K562 (cell line): ENCODE data around the gene DIS3L2. TPM values are rescaled to one million over a fixed set of nuclear protein-coding genes. Genes with fewer than 3 reads are reported as not detected.

Experiments used
- ATAC-seq: fragments of 200-7000 bp; cut with Tn5 transposase; 3 replicates; pipeline ENCODE4 v1.9.1; 2020; ENCODE audit warnings: moderate library complexity
- BruUV-seq: library from RNA; stranded (reverse); fragments of 400-500 nt; replicated peaks from 2 replicates; lab custom pipeline; 2021; lab: Mats Ljungman, UMichigan
- CTCF ChIA-PET: fragments of 300-600 bp; formaldehyde crosslinking; extraction: SDS; loops from one replicate; lab custom pipeline; 2021; ENCODE audit warnings: low intra/inter-chr PET ratio; lab: Yijun Ruan, JAX
- POLR2A ChIA-PET: fragments of 300-600, 350-650 bp; sonication (Branson Sonifier 250); formaldehyde crosslinking; extraction: SDS; loops from one replicate; lab custom pipeline; 2021; ENCODE audit warnings: antibody characterized with exemption, inconsistent platforms; lab: Yijun Ruan, JAX
- DNase-seq, 4 experiments: peaks; one replicate each; pipeline versions ENCODE4 v3.0.0 to v3.0.0-alpha.2; 2011 to 2018; ENCODE audit warnings: low spot score in 3 of 4, mixed read lengths in 3 of 4; ENCODE audit errors: extremely low read depth in 1 of 4
- FAIRE-seq: peaks from 2 replicates; lab custom pipeline; 2011; peaks lifted over from hg19 to GRCh38; lab: Jason Lieb, UNC
- H2AFZ ChIP-seq: 2 replicates; pipeline ENCODE4 v1.6.0; 2011; ENCODE audit warnings: low read depth, low read length, control low read depth, inconsistent platforms
- H3K27ac ChIP-seq: fragments of 200-600 bp; 3 replicates; pipeline ENCODE4 v1.8.0; 2011; ENCODE audit warnings: low read depth, mild to moderate bottlenecking, control low read depth, inconsistent platforms, low read length, moderate library complexity, mixed read lengths; ENCODE audit errors: extremely low read depth
- H3K27me3 ChIP-seq, 2 experiments: fragments of 300-600 bp in 1 of 2; 2 replicates in 1 of 2; 3 replicates in 1 of 2; pipeline versions ENCODE4 v1.6.0 to v1.8.0; 2011; ENCODE audit warnings: inconsistent platforms in 2 of 2, low read length in 2 of 2, mild to moderate bottlenecking in 1 of 2, mixed read lengths in 1 of 2, moderate library complexity in 1 of 2; ENCODE audit not compliant: control insufficient read depth in 2 of 2, insufficient read depth in 2 of 2
- H3K36me3 ChIP-seq: fragments of 300-600 bp; 3 replicates; pipeline ENCODE4 v1.8.0; 2011; ENCODE audit warnings: mild to moderate bottlenecking, low read length, inconsistent platforms; ENCODE audit not compliant: control insufficient read depth, insufficient read depth
- H3K4me1 ChIP-seq, 2 experiments: fragments of 200-600 bp in 1 of 2; replicated peaks in 1 of 2; 2 replicates in 1 of 2; 3 replicates in 1 of 2; pipeline versions ENCODE4 v1.5.1 to v1.8.0; 2011; ENCODE audit warnings: inconsistent platforms in 2 of 2, low read length in 2 of 2, mild to moderate bottlenecking in 1 of 2, mixed read lengths in 1 of 2, moderate library complexity in 1 of 2; ENCODE audit not compliant: control insufficient read depth in 2 of 2, insufficient read depth in 2 of 2
- H3K4me2 ChIP-seq: 2 replicates; pipeline ENCODE4 v1.6.1; 2011; ENCODE audit warnings: low read length, control low read depth, inconsistent platforms, mixed read lengths; ENCODE audit not compliant: insufficient read depth
- H3K4me3 ChIP-seq: fragments of 200-600 bp; sonication (generic), shearing (Covaris generic); 2 replicates; pipeline ENCODE4 v1.5.1; 2016; ENCODE audit warnings: control low read depth, inconsistent platforms
- H3K79me2 ChIP-seq: fragments of 200-600 bp; 3 replicates; pipeline ENCODE4 v1.8.0; 2011; ENCODE audit warnings: low read length, inconsistent platforms; ENCODE audit not compliant: control insufficient read depth, insufficient read depth
- H3K9ac ChIP-seq, 2 experiments: 2 replicates each; pipeline versions ENCODE4 v1.6.0 to v1.6.1; 2011; ENCODE audit warnings: low read depth in 2 of 2, low read length in 2 of 2, control low read depth in 1 of 2, inconsistent platforms in 1 of 2, mild to moderate bottlenecking in 1 of 2, mixed read lengths in 1 of 2; ENCODE audit not compliant: insufficient read depth in 1 of 2
- H3K9me1 ChIP-seq: one replicate; pipeline ENCODE4 v1.6.0; 2011; ENCODE audit warnings: inconsistent platforms, mild to moderate bottlenecking, low read length, moderate library complexity; ENCODE audit not compliant: control insufficient read depth, insufficient read depth
- H3K9me3 ChIP-seq: replicated peaks from 2 replicates; pipeline ENCODE4 v1.5.1; 2011; ENCODE audit warnings: low read depth, low read length, inconsistent platforms; ENCODE audit not compliant: control insufficient read depth, insufficient read depth
- H4K20me1 ChIP-seq: replicated peaks from 2 replicates; pipeline ENCODE4 v1.6.1; 2011; ENCODE audit warnings: low read length, inconsistent platforms, mixed read lengths; ENCODE audit not compliant: control insufficient read depth, insufficient read depth
- CBX1 ChIP-seq: sonication (generic); IDR thresholded peaks from 2 replicates; pipeline ENCODE4 v1.6.1; 2016; ENCODE audit warnings: antibody characterized with exemption, low read depth, mild to moderate bottlenecking
- FOXA3 ChIP-seq, 2 experiments: fragments of 450-650 bp in 1 of 2; sonication (generic) in 1 of 2; formaldehyde crosslinking; IDR thresholded peaks in 1 of 2; conservative IDR thresholded peaks in 1 of 2; 2 replicates each; pipeline versions ENCODE4 v1.4.0 to v1.8.0; 2020 to 2022; ENCODE audit warnings: mild to moderate bottlenecking in 2 of 2, missing genetic modification reagents in 1 of 2
- HMGN3 ChIP-seq: IDR thresholded peaks from 2 replicates; pipeline ENCODE4 v1.6.1; 2011; ENCODE audit warnings: borderline replicate concordance, low read depth, mild to moderate bottlenecking, mixed read lengths, low read length; ENCODE audit not compliant: insufficient read length; ENCODE audit errors: extremely low read depth
- NFE2 ChIP-seq: IDR thresholded peaks from 2 replicates; pipeline ENCODE4 v1.6.1; 2014; ENCODE audit warnings: antibody characterized with exemption, low read depth
- STAT6 ChIP-seq: sonication (generic); formaldehyde crosslinking; IDR thresholded peaks from 2 replicates; pipeline ENCODE4 v1.8.1; 2023; ENCODE audit warnings: mild to moderate bottlenecking, missing genetic modification reagents
- TAF15 ChIP-seq: fragments of 200-400 bp; formaldehyde crosslinking; IDR thresholded peaks from 2 replicates; pipeline ENCODE4 v1.6.1; 2017; ENCODE audit warnings: mild to moderate bottlenecking, low read depth, low read length, moderate library complexity
- ZNF41 ChIP-seq: fragments of 250-450 bp; sonication (Bioruptor Pico); conservative IDR thresholded peaks from 2 replicates; pipeline ENCODE4 v1.4.0; 2020; ENCODE audit warnings: mild to moderate bottlenecking
- ZNF589 ChIP-seq: fragments of 200-800 bp; sonication (Bioruptor generic); IDR thresholded peaks from 2 replicates; pipeline ENCODE4 v1.6.1; 2016; ENCODE audit warnings: low read depth, missing genetic modification characterization, missing compliant biosample characterization
- WGBS: fragments of 100-300 bp; shearing (Covaris generic); methylation state at CpG from one replicate; pipeline ENCODE4 v1.1.6; 2016; ENCODE audit warnings: low coverage, mixed read lengths; ENCODE audit not compliant: insufficient coverage; ENCODE audit errors: missing lambda C conversion rate; 5-methylcytosine and 5-hydroxymethylcytosine counted together
- in situ Hi-C: fragments of 300-500 bp; cut with MboI; formaldehyde crosslinking; loops from 4 replicates; pipeline ENCODE4 v1.15.0; 2018; ENCODE audit warnings: inconsistent platforms, mixed read lengths
- intact Hi-C: fragments of 100-400 bp; cut with micrococcal nuclease; formaldehyde crosslinking; loops from 2 replicates; pipeline ENCODE4 v1.14.2; 2022
- polyA plus RNA-seq, 8 experiments: library from polyadenylated mRNA; depleted of rRNA in 4 of 8; stranded (reverse) in 5 of 8; unstranded in 3 of 8; fragments of >200 nt; fragmentation: Nextera tagmentation in 2 of 8; fragmentation: Illumina TruSeq in 1 of 8; extraction: Ambion mirVana in 2 of 8; extraction: Trizol in 1 of 8; gene quantifications; 2 replicates each; pipeline versions ENCODE4 v1.2.1 to v1.2.3, GENCODE V29; 2011 to 2014; ENCODE audit warnings: inconsistent platforms in 1 of 8, missing spikeins in 1 of 8
- total RNA-seq, 7 experiments: library from RNA; depleted of rRNA in 6 of 7; stranded (reverse); fragments of >200 nt in 6 of 7; fragmentation: Illumina TruSeq in 2 of 7; extraction: Trizol in 2 of 7; gene quantifications; 2 replicates each; pipeline versions ENCODE4 v1.2.1 to v1.2.3, GENCODE V29; 2011 to 2021; ENCODE audit warnings: low replicate concordance in 1 of 7
- TF ChIP-seq, protein P1 (sequence below): fragments of 450-650 bp; IDR thresholded peaks from 2 replicates; pipeline ENCODE4 v1.6.1; 2016; ENCODE audit warnings: low read depth, mild to moderate bottlenecking, moderate library complexity
- TF ChIP-seq, protein P2 (sequence below): fragments of 450-650 bp; IDR thresholded peaks from 2 replicates; pipeline ENCODE4 v1.6.1; 2017; ENCODE audit warnings: antibody characterized with exemption

DIS3L2 gene
- total and polyA plus RNA-seq, 9 of the 15 experiments (the other 6 are each of a cell fraction or from before 2014, with no cell fraction given), result 1.5 to 19.2 (median 11.2) TPM

GRCh38 chr2:231998046-231998445 is 36.5 kb downstream of the DIS3L2 start:
- Histone ChIP-seq H3K79me2 (peaks cover 7% of the 10 kb centered on the region; the same call in 2 of the 3 replicates), H3K9ac (no peak overlapping the region), H2AFZ (no peak overlapping the region), H3K27me3 (no peaks in the 10 kb centered on the region), H3K27ac (no peak overlapping the region), H3K4me1 (no peaks in the 10 kb centered on the region; a peak in 1 of 5 replicates), H3K9me1 (no peaks in the 10 kb centered on the region), H3K9me3 (no peaks in the 10 kb centered on the region), H4K20me1 (no peaks in the 10 kb centered on the region), H3K4me3 (no peak overlapping the region), H3K36me3 (no peaks in the 10 kb centered on the region), H3K4me2 (no peak overlapping the region)
- in situ Hi-C loops, result no loop called here
- peak; percentile 24; the same call in 1 of the 2 replicates for TF ChIP-seq NFE2
- no peak for TF ChIP-seq ZNF589 (CRISPR knock-in tag)
- intact Hi-C loops, result no loop called here
- FAIRE-seq (no peak), DNase-seq (peak in 1 of 4 experiments; percentile 5), ATAC-seq (no peak)
- CTCF ChIA-PET, result no interaction called here
- no TSS peak for BruUV-seq
- POLR2A ChIA-PET, result no interaction called here

DNA sequence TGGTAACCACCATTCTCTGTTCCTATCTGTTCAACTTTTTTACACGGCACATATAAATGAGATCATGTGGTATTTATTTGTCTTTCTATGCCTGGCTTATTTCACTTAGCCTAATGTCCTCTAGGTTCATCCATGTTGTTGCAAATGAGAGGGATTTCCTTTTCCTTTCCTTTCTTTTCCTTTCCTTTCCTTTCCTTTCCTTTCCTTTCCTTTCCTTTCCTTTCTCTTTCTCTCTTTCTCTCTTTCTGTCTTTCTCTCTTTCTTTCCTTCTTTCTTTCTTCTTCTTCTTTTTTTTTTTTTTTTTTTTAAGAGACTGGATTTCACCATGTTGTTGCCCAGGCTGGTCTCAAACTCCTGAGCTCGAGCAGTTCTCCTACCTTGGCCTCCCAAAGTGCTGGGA is 38.9 kb downstream of the DIS3L2 start:
- intact Hi-C loops, result no loop called here
- H3K36me3 ChIP-seq, result no peaks in the 10 kb centered on the region
- in situ Hi-C loops, result no loop called here
- H3K4me3 ChIP-seq, result no peak overlapping the region
- H3K9ac ChIP-seq, result no peak overlapping the region
- no peaks in the 10 kb centered on the region for H3K9me3 ChIP-seq
- no peaks in the 10 kb centered on the region for H4K20me1 ChIP-seq
- no peak overlapping the region for H2AFZ ChIP-seq
- no peak overlapping the region for H3K4me2 ChIP-seq
- H3K27me3 ChIP-seq, result no peaks in the 10 kb centered on the region
- TF ChIP-seq, protein P1, sequence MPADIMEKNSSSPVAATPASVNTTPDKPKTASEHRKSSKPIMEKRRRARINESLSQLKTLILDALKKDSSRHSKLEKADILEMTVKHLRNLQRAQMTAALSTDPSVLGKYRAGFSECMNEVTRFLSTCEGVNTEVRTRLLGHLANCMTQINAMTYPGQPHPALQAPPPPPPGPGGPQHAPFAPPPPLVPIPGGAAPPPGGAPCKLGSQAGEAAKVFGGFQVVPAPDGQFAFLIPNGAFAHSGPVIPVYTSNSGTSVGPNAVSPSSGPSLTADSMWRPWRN, result no peak
- TF ChIP-seq FOXA3 (CRISPR knock-in tag; conservative IDR thresholded peaks at IDR 0.05 in 1 of 2, IDR thresholded peaks at IDR 0.05 in 1 of 2) (no peak), HMGN3 (no peak), ZNF41 (CRISPR knock-in tag) (no peak), TAF15 (no peak), STAT6 (CRISPR knock-in tag) (no peak), CBX1 (no peak)
- TF ChIP-seq, protein P2, sequence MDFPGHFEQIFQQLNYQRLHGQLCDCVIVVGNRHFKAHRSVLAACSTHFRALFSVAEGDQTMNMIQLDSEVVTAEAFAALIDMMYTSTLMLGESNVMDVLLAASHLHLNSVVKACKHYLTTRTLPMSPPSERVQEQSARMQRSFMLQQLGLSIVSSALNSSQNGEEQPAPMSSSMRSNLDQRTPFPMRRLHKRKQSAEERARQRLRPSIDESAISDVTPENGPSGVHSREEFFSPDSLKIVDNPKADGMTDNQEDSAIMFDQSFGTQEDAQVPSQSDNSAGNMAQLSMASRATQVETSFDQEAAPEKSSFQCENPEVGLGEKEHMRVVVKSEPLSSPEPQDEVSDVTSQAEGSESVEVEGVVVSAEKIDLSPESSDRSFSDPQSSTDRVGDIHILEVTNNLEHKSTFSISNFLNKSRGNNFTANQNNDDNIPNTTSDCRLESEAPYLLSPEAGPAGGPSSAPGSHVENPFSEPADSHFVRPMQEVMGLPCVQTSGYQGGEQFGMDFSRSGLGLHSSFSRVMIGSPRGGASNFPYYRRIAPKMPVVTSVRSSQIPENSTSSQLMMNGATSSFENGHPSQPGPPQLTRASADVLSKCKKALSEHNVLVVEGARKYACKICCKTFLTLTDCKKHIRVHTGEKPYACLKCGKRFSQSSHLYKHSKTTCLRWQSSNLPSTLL, result no peak
- TF ChIP-seq, all 486 proteins: peak for 0
- CTCF ChIA-PET, result no interaction called here
- peaks cover 7% of the 10 kb centered on the region; the same call in 2 of the 3 replicates for H3K79me2 ChIP-seq
- BruUV-seq, result no TSS peak
- H3K9me1 ChIP-seq, result no peaks in the 10 kb centered on the region
- WGBS, result 67% methylated on average over 1 of the region's 2 CpGs
- ATAC-seq (no peak), DNase-seq (no peak), FAIRE-seq (no peak)
- POLR2A ChIA-PET, result interaction anchor here (0.5 kb wide), 1 partner anchor 39 kb away, joined by 3 read pairs; the partner anchor contains the start of gene DIS3L2
- no peak overlapping the region for H3K27ac ChIP-seq
- H3K4me1 ChIP-seq, result no peaks in the 10 kb centered on the region
